Panc1 (cell line): ENCODE results near the gene IGIP. TPM values are rescaled to one million over a fixed set of nuclear protein-coding genes. Genes with fewer than 3 reads are reported as not detected.
A peak's percentile ranks its signal among the peaks of the same experiment; 100 is the strongest.

ENCODE experiments used
- ATAC-seq: fragments of 200-7000 bp; cut with Tn5 transposase; 2 replicates; pipeline ENCODE4 v1.9.1; 2020; ENCODE audit warnings: mild to moderate bottlenecking, moderate library complexity
- BruUV-seq: library from RNA; stranded (reverse); fragments of 400-500 nt; replicated peaks from 2 replicates; lab custom pipeline; 2021; lab: Mats Ljungman, UMichigan
- CTCF ChIA-PET: fragments of 300-600 bp; sonication (Branson Sonifier 250); formaldehyde crosslinking; loops from one replicate; lab custom pipeline; 2022; ENCODE audit warnings: antibody characterized with exemption; lab: Charles Lee
- POLR2A ChIA-PET: fragments of 300-600 bp; sonication (Branson Sonifier 250); formaldehyde crosslinking; loops from one replicate; lab custom pipeline; 2022; ENCODE audit warnings: antibody characterized with exemption; lab: Charles Lee
- DNase-seq: peaks from one replicate; pipeline ENCODE4 v3.0.0-alpha.2; 2010; ENCODE audit warnings: low read depth, low spot score
- H3K27ac ChIP-seq: 2 replicates; pipeline ENCODE4 v1.5.1; 2011; ENCODE audit warnings: mild to moderate bottlenecking, low read length, inconsistent platforms
- H3K27me3 ChIP-seq: fragments of 200-500 bp; sonication (Bioruptor generic); 2 replicates; pipeline ENCODE4 v1.6.0; 2014; ENCODE audit warnings: low read length, inconsistent platforms; ENCODE audit not compliant: control insufficient read depth, insufficient read depth
- H3K36me3 ChIP-seq: fragments of 200-500 bp; sonication (Bioruptor generic); 2 replicates; pipeline ENCODE4 v1.5.1; 2014; ENCODE audit warnings: inconsistent platforms, mild to moderate bottlenecking, low read length, moderate library complexity; ENCODE audit not compliant: control insufficient read depth, insufficient read depth
- H3K4me1 ChIP-seq: 2 replicates; pipeline ENCODE4 v1.5.1; 2011; ENCODE audit warnings: inconsistent platforms, mild to moderate bottlenecking, low read length, moderate library complexity; ENCODE audit not compliant: control insufficient read depth, insufficient read depth
- H3K4me3 ChIP-seq, 2 experiments: 2 replicates each; pipeline ENCODE4 v1.5.1; 2011 to 2012; ENCODE audit warnings: low read depth in 2 of 2, low read length in 2 of 2, mild to moderate bottlenecking in 2 of 2, inconsistent platforms in 1 of 2, moderate library complexity in 1 of 2
- H3K9me3 ChIP-seq: fragments of 200-500 bp; sonication (Bioruptor generic); 2 replicates; pipeline ENCODE4 v1.5.1; 2014; ENCODE audit warnings: low read depth, mild to moderate bottlenecking, inconsistent platforms, low read length, moderate library complexity; ENCODE audit not compliant: control insufficient read depth, insufficient read depth
- CTCF ChIP-seq: fragments of 450-650 bp; IDR thresholded peaks from 2 replicates; pipeline ENCODE4 v1.5.1; 2017; ENCODE audit warnings: mild to moderate bottlenecking
- POLR2AphosphoS5 ChIP-seq: IDR thresholded peaks from 2 replicates; pipeline ENCODE4 v1.6.1; 2012; ENCODE audit warnings: mild to moderate bottlenecking, low read depth, low read length, moderate library complexity
- SIN3A ChIP-seq: IDR thresholded peaks from 2 replicates; pipeline ENCODE4 v1.6.1; 2012; ENCODE audit warnings: low read depth, mild to moderate bottlenecking, low read length, moderate library complexity, borderline replicate concordance; ENCODE audit not compliant: insufficient read depth
- TCF7L2 ChIP-seq: IDR thresholded peaks from 2 replicates; pipeline ENCODE4 v1.6.1; 2011; ENCODE audit warnings: mild to moderate bottlenecking, low read depth, low read length, inconsistent platforms
- in situ Hi-C: cut with HindIII; loops from 2 replicates; pipeline ENCODE4 v1.10.0; 2016; ENCODE audit warnings: low sequenced_read_pairs, low pct_unique_long_range_greater_than_20kb
- intact Hi-C: fragments of 100-400 bp; cut with micrococcal nuclease; formaldehyde crosslinking; loops from one replicate; pipeline ENCODE4 v1.10.0; 2022; ENCODE audit not compliant: unreplicated experiment
- total RNA-seq: library from RNA; stranded (reverse); gene quantifications from one replicate; pipeline ENCODE4 v1.2.1, GENCODE V29; 2021; ENCODE audit not compliant: unreplicated experiment
- TF ChIP-seq, protein P1 (sequence below), 2 experiments: IDR thresholded peaks; 2 replicates each; pipeline ENCODE4 v1.6.1; 2011 to 2012; ENCODE audit warnings: low read depth in 2 of 2, control low read depth in 1 of 2, low read length in 1 of 2, mild to moderate bottlenecking in 1 of 2, moderate library complexity in 1 of 2; ENCODE audit not compliant: insufficient read depth in 1 of 2

IGIP gene
- total RNA-seq, 1 experiment from 2014 or later, result 7.7 TPM

DNA sequence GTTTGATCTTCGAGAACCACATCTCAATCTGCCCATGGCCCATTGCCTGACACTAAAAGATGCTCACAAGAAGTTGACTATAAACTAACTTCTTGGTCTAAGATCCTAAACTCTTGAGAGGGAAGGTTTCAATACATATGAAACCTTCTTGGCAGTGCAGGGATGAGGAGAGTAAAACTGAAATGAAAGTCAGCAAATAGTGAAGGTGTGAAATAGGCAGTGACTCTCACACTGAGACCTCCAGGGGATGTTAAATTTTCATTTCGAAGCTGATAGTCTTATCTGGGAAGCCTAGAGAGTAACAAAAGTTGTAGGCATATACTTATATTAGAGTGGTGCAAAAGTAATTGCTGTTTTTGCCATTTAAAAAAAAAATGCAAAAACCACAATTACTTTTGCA is 48.3 kb downstream of the IGIP start:
- in situ Hi-C loops, result no loop called here
- H3K27me3 ChIP-seq, result no peaks in the 10 kb centered on the region
- no peak overlapping the region for H3K4me3 ChIP-seq
- DNase-seq (no peak), ATAC-seq (no peak)
- intact Hi-C loops, result no loop called here
- TF ChIP-seq CTCF (no peak), POLR2AphosphoS5 (no peak), TCF7L2 (no peak)
- TF ChIP-seq, protein P1, sequence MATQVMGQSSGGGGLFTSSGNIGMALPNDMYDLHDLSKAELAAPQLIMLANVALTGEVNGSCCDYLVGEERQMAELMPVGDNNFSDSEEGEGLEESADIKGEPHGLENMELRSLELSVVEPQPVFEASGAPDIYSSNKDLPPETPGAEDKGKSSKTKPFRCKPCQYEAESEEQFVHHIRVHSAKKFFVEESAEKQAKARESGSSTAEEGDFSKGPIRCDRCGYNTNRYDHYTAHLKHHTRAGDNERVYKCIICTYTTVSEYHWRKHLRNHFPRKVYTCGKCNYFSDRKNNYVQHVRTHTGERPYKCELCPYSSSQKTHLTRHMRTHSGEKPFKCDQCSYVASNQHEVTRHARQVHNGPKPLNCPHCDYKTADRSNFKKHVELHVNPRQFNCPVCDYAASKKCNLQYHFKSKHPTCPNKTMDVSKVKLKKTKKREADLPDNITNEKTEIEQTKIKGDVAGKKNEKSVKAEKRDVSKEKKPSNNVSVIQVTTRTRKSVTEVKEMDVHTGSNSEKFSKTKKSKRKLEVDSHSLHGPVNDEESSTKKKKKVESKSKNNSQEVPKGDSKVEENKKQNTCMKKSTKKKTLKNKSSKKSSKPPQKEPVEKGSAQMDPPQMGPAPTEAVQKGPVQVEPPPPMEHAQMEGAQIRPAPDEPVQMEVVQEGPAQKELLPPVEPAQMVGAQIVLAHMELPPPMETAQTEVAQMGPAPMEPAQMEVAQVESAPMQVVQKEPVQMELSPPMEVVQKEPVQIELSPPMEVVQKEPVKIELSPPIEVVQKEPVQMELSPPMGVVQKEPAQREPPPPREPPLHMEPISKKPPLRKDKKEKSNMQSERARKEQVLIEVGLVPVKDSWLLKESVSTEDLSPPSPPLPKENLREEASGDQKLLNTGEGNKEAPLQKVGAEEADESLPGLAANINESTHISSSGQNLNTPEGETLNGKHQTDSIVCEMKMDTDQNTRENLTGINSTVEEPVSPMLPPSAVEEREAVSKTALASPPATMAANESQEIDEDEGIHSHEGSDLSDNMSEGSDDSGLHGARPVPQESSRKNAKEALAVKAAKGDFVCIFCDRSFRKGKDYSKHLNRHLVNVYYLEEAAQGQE (IDR thresholded peaks at IDR 0.05; ENCODE audit: insufficient read depth in 1 of 2, low read depth in 2 of 2, low read length in 1 of 2), result no peak
- H3K9me3 ChIP-seq, result no peaks in the 10 kb centered on the region
- POLR2A ChIA-PET, result interaction anchor here (0.6 kb wide), 1 partner anchor 14 kb away, joined by 14 read pairs; no protein-coding TSS in a partner anchor
- H3K4me1 ChIP-seq, result peaks cover 27% of the 10 kb centered on the region
- CTCF ChIA-PET, result no interaction called here
- H3K36me3 ChIP-seq, result no peaks in the 10 kb centered on the region
- BruUV-seq, result no TSS peak
- peak overlapping the region; percentile 91 for H3K27ac ChIP-seq

DNA sequence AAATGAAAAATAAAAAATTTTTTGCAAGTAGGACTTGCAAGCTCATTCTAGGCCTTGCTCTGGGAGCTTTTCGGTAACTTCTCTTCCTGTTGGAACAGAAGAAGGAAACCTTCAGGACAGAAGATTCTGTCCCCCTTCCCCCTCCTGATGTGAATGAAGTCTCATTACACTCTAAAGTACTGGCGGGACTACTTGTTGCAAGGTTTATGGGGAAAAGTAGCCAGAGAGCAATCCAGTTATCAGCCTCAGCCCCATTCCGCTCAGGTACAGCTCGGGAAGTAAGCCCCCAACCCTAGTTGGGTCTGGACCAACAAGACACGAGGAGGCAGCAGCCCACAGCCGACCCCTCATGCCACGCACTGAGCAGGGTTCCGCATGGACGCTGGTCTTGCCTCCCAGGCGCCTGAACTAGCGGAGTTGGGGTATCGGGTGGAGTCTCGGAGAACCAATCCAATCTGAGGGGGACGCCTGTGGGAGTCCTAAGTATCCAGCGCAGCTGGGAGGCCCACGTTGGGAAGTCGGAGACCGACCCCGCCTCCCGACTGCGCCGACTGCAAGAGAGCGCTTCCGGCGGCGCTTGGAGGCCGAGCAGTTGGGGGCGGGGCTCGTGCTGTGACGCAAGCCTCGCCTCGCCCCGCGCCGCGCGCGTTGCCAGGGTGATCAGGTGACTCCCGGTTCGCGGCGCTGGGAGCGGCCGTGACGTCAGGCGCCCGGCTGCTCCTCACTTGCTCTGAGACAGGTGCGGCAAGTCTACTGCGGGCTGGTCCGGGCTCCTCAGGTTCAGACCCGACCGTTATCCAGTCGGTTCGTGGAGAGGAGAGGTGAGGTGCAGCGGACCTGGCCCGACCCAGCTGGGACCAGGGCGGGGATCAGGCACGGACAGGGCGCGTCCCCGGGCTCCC is 49.0 kb downstream of the IGIP start, which contains the start of gene CYSTM1:
TSS of gene CYSTM1 (plus strand) at position 724 of the 902 bp plus-strand sequence. CDS start 19,278 bp downstream, outside the sequence.
- intact Hi-C loops, result no loop called here
- ChIA-PET CTCF (no interaction called here), POLR2A (interaction anchor here (0.6 to 0.7 kb wide), 2 partner anchors 13 to 172 kb away, joined by 3 to 14 read pairs; partner anchors contain the start of gene HBEGF)
- peak within 1 kb of the TSS; percentile 91 for H3K27ac ChIP-seq
- H3K4me3 ChIP-seq, result peak within 1 kb of the TSS; percentile 67 to 99
- peaks cover 27% of the 10 kb centered on the region for H3K4me1 ChIP-seq
- ATAC-seq, result peak; percentile 95
- TF ChIP-seq TCF7L2 (no peak), SIN3A (peak; percentile 83; the same call in 1 of the 2 replicates), POLR2AphosphoS5 (peak; percentile 95)
- TF ChIP-seq, protein P1 (IDR thresholded peaks at IDR 0.05; ENCODE audit: insufficient read depth in 1 of 2, low read depth in 2 of 2, low read length in 1 of 2), result no peak
- peak; percentile 70 for DNase-seq
- in situ Hi-C loops, result no loop called here
- BruUV-seq, result TSS peak; percentile 91
- no peaks in the 10 kb centered on the region for H3K36me3 ChIP-seq
- H3K9me3 ChIP-seq, result no peaks in the 10 kb centered on the region
- no peaks in the 10 kb centered on the region for H3K27me3 ChIP-seq
